Colon (tissue), 2 donors: Measurements from ENCODE around the gene AP3D1.

Source experiments
- FAIRE-seq: peaks from 2 replicates; lab custom pipeline; 2012; peaks lifted over from hg19 to GRCh38; lab: Jason Lieb, UNC
- donor health status: control.
- donor health status: control.

Gene AP3D1

DNA sequence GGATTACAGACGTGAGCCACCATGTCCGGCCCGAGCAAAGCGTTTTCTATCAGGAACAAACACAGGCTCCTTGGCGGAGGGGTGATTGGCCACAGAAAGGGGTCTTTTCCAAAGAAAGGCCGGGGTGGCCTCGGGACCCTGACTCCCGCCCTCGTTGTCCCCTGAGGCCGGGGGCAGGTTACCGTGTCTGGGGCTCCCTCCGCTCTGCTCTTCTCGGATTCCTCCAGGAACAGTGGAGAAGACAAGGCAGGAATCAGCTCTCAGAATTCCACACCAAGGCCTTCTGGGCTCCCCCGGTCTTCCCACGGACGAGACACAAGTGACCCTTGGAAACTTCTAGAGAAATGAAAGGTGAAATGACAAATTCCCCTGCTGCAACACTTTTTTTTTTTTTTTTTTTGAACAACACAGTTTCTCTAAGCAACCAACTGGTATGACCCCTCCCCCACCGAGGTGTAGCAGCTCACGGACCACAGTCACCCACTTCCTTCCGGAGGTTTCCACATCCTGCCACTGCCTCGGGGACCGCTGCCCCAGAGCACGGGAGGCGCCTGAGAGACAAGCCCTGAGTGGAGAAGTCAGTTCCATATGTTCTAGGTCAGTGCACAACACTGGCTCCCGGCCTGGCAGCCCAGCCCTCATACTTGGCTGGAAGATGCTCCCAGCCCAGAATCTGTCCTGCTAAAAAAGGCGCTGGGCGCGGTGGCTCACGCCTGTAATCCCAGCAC lies 66.2 kb downstream of the AP3D1 start:
- FAIRE-seq, result no peak

DNA sequence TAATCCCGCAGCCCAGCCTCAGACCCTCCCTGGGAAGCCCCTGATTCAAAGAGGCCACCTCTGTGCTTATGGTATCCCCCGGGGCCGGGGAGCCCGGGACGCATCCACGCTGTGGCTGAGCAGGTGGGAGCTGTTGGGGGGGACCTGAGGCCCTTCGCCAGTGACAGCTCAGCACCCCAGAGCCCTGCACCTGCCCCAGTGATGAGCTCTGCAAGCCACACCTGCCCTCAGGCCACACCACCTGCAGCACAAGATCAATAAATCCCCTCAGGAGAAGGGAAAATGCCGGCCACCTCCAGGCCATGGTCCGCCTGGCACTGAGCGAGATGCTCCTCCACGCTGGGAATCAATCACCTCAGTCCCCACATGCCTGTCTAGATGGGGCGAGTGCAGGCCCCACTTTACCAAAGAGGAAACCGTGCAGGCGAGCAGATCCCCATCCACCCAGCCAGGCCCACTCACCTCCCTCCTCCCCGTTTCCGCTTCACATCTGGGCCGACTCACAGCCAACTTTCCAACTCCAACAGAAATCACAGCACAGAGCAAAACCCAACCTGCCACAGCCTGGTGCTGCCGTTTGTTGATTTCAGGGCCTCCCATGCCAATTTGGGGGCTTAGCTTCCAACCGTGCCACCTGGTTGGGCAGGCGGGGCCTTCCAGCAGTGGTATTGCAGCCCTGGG lies 68.1 kb downstream of the AP3D1 start:
- no peak for FAIRE-seq

GRCh38 chr19:2081873-2082810 lies 69.2 kb downstream of the AP3D1 start:
- no peak for FAIRE-seq

GRCh38 chr19:2080336-2080988 lies 70.9 kb downstream of the AP3D1 start:
- no peak for FAIRE-seq

- FAIRE-seq, result no peak
Observed at GRCh38 chr19:2079865-2080301, 71.5 kb downstream of the AP3D1 start.

GRCh38 chr19:2079076-2079864 lies 72.1 kb downstream of the AP3D1 start:
- no peak for FAIRE-seq

- FAIRE-seq, result no peak
Observed at GRCh38 chr19:2077833-2078619, 73.3 kb downstream of the AP3D1 start.

DNA sequence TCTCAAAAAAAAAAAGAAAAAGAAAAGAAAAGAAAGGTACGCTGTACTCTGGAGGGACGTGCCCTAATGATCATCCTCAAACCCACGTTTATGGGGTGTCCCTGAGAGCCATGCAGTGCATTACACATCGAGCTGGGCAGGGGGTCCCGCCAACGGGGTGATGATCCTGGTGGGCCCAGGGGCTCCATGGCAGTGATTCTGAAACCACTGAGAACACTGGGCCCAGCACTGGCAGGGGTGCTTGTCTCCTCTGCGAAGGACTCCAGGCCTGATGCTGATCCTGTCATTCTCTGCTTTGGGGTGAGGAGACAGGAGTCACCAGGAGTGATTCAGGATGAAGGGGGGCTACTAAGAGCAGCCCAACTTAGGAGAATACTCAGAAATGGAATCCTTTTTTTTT lies 74.0 kb downstream of the AP3D1 start:
- no peak for FAIRE-seq

DNA sequence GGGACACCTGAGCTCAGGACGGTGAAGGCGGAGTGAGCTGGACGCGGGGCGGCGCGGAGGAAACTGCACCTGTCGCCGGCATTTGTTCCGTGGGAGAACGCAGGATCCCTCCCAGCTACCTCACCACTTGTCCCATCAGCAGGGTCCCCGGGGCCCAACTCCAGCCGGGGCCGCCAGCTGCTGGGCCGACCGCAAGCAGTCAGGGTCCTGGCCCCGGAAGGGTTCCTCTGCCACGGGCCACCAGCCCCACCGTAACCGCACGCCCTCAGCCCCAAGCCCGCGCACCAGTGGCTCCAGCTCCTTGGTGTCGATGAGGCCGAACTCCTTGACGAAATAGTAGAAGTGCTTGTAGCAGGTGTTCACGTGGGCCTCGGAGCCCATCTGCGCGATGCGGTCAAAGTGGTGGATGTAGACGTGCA lies 74.8 kb downstream of the AP3D1 start:
- no peak for FAIRE-seq

GRCh38 chr19:2072757-2073551 lies 78.4 kb downstream of the AP3D1 start:
- no peak for FAIRE-seq

- no peak for FAIRE-seq
Observed at GRCh38 chr19:2070986-2071673, 80.2 kb downstream of the AP3D1 start.

DNA sequence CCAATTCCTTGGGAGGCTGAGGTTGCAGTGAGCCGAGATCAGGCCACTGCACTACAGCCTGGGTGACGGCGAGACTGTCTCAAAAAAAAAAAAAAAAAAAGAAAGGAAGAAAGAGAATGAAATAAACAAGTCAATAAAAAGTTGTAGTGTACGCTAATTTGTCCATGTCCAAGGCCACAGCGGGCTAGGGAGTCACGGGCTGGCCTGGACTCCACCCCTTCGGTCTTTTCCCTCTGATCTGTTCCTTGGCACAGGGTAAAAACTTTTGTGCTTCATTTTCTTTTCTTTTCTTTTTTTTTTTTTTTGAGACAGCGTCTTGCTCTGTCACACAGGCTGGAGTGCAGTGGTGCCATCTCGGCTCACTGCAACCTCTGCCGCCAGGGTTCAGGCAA lies 80.9 kb downstream of the AP3D1 start:
- no peak for FAIRE-seq

DNA sequence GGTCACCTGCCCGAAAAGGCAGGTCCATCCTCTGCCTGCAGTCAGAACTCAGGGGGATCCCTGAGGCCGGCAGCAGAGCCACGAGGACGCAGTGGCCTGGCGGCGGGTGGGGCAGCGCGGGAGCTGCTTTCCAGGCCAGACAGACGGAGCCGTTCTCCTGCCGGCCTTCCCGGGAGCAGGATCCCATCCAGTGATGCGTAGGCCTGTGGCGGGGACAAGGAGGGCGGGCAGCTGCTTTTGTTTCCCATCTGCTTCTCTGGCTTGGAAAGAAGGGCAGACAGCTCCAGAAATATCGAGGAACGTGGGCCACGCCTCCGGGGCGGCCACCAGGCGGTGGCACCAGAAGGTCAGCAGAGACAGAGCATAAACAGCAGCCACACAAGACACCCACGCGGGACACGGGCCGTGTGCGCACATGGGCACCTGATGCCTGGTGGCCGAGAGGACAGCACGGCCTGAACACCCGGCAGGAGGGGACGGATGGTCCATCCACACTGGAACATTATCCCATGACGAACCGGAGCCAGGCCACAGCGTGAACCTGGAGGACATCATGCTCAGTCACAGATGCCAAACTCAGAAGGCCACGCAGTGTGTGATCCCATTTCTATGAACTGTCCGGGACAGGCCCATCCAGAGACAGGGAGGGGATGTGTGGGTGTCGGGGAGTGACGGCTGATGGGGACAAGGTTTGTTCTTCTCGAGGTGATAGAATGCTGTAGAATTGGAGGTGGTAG lies 86.4 kb downstream of the AP3D1 start:
- no peak for FAIRE-seq

DNA sequence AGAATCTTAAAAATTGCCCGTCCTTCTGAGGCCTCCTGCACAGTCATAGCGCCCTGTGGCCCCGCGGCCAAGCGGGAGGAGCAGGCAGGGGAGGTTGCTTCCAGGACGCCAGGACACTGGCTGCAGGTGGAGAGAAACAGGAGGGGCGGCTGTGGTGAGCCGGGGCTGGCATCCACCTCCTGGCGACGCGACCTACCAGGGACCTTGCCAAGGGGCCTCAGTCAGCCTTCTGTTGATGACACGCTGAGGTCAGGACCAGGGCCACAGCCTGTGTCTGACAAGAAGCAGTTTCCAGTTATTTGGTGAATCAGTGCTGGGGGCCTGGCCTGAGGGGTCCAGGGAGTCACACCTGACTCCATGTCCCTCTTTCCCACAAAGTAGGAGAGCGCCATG lies 87.0 kb downstream of the AP3D1 start:
- FAIRE-seq, result no peak

- FAIRE-seq, result no peak
Observed at GRCh38 chr19:2063824-2064223, 87.5 kb downstream of the AP3D1 start.

- no peak for FAIRE-seq
Observed at GRCh38 chr19:2062770-2063169, 88.6 kb downstream of the AP3D1 start.

DNA sequence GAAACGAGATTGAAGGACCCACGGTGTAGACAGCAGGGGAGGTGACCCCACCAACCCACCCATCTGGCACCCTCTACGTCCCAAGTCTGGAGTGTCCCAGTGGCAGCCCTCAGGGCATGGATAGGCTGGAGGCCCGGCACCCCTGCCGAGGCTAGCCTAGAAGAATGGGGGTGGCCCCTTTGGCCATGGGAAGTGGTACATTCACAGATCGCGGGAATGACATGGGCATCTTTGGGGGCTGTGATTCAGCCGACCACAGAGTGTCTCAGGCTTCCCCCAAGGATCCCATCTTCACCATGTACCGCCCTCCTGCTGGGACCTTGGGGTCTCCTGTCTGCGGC lies 89.0 kb downstream of the AP3D1 start:
- no peak for FAIRE-seq
